G401 (cell line): ENCODE measurements around the gene MRC2. TPM values are rescaled to one million over a fixed set of nuclear protein-coding genes. Genes with fewer than 3 reads are reported as not detected.

Experiments
- DNase-seq: peaks from one replicate; pipeline ENCODE4 v3.0.0-alpha.2; 2015; ENCODE audit warnings: low spot score
- in situ Hi-C: cut with HindIII; loops from 2 replicates; pipeline ENCODE4 v1.10.0; 2016; ENCODE audit warnings: low sequenced_read_pairs, mixed read lengths
- total RNA-seq: library from RNA; depleted of rRNA; stranded (reverse); fragments of >200 nt; shearing (Covaris generic); gene quantifications from 2 replicates; pipeline ENCODE4 v1.2.3, GENCODE V29; 2014

The MRC2 gene
- total RNA-seq, 1 experiment from 2014 or later = 54.0 TPM

DNA sequence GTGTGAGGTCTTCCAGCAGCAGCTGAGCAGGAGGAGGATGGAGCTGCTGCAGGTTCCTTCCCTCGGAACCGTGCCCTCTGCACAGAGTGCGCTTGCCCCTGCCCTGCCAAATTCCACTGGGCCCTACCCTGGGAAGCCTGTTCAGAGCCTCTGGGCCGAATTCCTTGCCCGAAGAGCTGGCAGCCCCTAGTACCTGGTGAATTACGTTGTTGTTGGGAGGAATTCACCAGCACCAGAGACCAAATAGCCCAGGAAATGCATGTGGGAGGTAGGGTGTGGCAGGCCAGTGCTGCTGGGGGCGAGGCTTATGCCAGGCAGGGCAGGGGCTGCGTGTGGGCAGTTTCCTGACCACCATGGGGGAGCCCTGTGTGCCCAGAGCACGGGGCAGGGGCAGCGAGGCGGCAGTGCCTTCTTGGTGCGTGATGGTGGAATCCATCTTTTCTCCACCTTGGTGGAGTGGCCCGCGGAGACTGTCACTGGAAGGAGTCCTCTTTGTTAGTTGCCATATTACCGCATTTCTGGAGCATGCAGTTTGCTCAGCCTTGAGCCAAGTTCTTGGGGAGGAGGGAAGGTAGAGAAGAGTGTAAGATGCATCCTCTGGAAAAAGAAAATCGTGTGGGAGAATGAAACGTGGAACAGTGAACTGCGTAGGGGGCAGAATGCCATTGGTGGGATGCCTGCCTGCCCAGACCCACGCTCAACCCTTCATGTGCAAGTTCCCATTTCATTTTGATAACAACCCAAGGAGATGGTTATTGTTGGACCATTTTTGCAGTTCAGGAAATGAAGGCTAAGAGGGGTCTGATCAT lies 2.3 kb downstream of the MRC2 start:
- in situ Hi-C loops = no loop called here
- no peak for DNase-seq

DNA sequence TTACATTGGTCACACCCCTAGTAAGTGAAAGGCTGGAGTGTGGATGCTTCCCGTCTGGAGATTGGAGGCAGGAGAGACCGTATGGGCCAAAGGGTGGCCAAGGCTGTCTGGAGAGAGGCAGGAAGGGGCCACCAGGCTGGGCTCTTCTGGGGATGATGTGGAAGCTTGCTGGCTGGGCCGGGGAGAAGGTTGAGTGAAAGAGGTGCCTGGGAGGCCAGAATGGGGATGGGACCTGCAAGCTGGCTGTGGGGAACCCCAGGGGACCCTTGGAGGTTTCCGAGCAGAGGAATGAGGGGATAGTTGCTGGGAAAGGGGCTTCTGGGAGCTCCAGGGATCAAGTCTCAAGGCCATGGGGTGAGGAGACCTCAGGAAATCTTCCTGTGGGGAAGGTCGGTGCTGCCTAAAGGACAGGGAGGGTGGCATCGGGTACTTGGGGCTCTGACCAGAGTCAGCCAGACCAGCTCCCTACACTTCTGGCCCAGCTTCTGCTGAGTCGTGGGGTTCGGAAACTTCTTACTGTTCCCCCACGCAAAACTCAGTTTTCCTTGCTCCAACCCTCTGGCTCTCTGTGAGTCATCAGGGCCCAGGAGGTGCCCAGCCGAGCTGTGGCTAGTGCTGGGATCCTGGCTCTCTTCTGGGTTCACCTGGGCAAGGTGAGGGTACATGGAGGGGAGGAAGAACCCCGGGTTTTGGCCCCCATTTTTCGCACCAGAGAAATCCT lies 3.1 kb downstream of the MRC2 start:
- no peak for DNase-seq
- in situ Hi-C loops = no loop called here

DNA sequence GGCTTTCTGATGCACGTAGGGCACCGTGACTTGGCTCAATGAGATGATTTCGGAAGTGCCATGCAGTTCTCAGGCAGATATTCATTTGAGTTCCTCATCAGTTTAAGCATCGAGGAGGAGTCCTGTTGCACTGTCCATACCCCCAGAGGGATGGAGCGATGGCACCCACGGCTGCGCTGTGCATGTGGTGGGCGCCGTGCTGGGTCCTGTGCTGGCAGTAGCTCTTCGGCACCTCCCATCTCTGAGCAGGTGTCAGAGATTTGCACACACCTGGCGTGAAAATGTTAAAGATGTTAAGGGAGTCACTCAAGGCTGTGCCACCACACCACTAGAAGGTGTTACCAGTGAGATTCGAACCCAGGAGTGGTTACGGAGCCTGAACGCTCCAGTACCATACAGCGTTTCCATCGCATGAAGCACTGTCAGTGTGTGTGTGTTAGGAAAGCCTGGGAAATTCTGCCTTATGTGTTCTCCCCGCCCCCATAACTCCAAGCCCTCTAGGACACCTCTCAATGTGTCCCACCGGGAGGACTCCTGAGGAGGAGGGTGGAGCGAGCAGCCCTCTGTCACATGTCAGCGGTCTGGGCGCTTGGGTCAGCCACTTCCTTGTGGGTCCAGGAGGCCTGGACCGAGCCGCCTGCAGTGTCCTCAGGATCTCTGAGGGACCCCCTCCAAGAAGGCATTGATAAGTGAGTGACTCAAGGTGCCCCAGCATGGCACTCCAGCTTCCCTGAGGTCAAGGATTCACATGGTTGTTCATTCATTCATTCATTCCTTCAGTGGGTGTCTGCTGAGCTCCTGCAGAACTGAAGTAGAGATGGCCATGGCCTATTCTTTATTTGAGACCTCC lies 3.8 kb downstream of the MRC2 start:
- no peak for DNase-seq
- in situ Hi-C loops = no loop called here

DNA sequence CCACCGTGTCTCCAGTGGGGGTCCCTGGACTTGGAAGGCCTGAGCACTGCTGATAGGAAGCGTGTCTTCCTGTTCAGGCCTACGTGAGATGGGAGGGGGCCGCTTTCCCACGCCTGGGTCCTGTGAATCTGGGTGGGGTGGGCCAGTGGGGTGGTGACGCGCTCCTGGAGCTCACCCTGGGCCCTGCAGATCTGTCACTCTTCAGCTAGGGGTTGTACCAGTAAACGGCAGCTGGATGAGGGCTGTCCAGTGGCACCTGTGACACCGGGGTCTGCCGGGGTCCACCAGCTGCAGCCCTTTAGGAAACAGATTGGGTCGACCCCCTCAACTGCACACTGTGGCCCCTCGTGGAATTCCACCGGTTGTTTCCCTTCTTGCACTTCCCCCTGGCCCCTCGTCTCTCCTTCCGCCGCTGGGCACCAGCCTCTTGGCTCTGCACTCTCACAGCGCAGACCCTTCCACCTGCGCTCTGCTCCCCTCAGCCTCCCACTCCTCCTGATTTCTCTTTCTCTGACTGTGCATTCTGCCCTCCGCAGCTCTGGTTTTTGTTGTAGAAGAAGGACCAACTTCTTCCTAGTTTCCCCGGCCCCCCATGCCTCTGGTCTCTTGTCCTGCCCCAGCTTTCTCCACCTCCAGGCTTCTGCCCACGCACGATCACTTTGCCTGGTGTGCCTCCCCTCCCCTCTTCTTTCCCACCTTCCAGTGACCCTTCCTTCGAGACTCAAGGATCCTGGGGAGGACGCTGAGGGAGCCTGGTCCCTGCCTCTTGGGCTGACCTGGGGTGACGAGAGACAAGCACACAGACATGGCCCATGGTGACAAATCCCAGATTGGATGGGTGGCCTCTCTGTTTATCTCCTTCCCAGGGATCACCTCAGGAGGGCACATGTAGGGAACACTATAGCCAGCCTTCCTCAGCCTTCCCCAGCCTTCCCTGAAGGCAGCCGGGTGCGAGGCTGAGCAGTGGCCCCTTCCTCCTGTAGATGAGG lies 4.8 kb downstream of the MRC2 start:
- in situ Hi-C loops = no loop called here
- no peak for DNase-seq

DNA sequence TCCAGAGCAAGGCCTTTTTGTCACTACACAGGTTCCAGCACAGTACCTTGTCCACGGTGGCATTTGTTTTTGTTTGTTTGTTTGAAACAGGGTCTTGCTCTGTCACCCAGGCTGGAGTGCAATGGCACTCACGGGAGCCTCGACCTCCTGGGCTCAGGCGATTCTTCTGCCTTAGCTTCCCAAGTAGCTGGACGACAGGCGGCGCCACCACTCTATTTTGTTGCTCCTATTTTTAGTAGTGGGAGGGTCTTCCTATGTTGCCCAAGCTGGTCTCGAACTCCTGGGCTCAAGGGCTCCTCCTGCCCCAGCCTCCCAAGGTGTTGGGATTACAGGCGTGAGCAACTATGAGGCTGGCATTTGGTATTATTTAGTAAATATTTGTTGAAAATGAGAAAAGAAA lies 10.3 kb downstream of the MRC2 start:
- in situ Hi-C loops = no loop called here
- DNase-seq = no peak

DNA sequence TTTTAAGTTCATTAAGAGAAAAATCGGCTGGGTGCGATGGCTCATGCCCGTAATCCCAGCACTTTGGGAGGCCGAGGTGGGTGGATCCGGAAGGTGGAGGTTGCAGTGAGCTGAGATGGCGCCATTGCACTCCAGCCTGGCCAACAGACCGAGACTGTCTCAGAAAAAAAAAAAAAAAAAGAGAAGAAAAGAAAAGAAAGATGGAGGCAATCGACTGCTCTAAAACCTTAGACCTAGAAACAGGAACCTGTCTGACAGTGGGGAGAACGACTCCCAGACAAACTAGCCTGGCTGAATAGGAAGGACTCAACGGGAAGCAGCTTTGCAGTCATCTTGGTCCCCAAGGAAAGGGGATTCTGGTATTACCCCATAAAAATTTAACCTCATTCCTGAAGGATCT lies 13.7 kb downstream of the MRC2 start:
- DNase-seq = no peak
- in situ Hi-C loops = no loop called here

DNA sequence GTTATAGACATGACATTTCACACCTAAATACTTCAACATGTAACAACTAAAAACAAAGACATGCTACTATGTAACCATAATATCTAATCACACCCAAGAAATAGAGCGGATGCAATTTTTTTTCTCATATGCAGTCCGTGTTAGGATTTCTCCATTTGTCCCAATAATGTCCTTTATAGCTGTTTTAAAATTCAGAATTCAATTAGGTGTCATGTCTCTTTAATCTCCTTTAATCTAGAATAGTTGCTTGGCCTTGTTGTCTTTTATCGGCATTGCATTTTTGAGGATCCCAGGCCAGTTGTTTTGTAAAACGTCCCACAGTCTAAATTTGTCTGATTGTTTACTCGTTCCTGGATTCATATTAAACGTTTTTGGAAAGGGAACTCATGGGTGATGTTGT lies 14.5 kb downstream of the MRC2 start:
- DNase-seq = no peak
- in situ Hi-C loops = no loop called here

DNA sequence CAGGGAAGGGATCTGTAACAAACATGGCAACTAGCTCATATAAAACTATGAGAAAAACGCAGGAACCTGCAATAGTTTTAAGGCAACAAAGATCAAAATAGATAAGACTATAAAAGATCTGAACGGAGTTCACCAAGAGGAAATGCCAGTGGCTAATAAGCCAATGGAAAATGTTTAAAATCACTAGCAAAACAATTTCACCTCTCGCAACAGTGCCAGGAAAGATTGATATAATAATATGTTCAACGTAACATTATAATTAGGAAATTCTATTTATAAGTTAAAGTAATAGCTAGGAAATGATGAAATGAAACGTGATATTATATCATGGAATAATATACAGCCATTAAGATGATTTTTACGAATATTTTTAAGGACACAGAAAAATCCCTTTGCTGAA lies 16.0 kb downstream of the MRC2 start:
- in situ Hi-C loops = no loop called here
- DNase-seq = no peak

DNA sequence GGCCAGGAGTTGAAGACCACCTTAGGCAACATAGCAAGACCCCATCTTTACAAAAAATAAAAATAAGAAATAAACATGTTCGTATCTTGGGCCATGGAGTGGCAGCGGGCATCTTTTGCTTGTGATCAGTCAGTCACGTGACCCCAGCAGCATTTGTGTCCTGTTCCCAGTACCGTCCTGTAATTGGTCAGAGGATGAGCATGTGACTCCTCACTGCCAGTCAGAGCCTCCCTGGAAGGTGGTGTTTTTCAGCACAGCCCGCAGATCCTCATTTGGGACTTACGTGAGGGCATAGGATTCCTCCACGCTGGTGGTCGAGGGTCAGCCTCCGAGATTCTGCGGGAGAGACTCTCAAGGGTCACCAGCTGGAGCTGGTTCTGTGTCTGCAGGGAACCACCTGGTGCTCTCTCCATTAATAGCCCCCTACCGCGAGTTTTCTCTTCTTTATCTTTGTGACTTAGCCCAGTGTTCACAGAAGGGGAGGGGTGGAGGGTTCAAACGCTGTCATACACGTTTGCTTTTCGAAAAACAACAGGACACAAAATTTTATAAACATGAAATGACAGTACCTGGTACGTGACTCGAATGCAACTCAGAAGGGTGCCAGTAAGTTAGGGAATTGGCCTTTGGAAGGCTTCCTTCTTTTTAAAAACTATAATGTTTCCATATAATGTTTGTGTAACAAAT lies 17.2 kb downstream of the MRC2 start:
- no peak for DNase-seq
- in situ Hi-C loops = no loop called here

DNA sequence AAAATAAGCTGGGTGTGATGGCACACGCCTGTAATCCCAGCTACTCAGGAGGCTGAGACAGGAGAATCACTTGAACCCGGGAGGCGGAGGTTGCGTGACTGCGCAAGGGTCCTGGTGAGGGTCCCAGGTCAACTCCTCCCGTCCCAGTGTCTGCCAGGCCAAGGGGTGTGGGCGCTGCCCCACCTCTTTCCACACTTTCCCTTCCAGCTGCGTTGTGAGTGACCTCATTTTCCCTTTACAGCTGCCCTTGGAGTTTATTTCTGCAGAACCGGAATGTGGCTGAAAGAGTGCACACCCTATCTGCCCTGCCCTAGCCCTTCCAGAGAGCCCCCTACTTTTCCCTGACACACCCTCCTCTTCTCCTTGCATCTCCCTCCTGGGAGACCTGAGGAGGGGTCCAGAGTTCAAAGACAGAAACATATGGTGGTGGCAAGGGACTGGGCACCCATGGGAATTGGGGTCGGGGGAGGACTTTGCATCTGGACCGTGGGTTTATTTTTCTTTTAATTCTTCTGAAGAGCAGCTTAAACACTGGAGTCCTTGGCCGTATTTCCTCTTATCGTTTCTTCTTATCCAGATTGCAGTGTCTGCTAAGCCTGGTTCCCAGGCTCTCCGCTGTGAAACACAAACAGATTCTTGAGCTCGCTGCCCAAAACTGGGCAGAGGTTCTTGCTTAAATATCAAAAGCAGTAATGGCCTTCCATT lies 20.9 kb downstream of the MRC2 start:
- DNase-seq = no peak
- in situ Hi-C loops = no loop called here

DNA sequence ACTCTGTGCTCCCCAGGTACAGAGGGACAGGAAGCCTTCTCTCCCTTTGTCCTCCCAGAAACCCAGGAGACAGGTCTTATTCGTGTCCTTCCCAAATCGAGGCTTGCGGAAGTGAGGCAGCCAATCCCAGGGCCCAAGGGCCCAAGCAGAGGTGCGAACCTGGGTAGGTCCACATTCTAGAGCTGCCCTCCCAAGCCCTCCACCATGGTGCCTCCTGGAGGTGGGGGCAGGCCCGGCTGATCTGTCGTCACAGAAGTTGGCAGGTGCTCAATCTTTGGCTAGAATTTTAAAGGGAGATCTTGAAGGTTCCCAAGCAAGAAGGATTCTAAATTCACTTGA lies 21.5 kb downstream of the MRC2 start:
- in situ Hi-C loops = no loop called here
- no peak for DNase-seq

DNA sequence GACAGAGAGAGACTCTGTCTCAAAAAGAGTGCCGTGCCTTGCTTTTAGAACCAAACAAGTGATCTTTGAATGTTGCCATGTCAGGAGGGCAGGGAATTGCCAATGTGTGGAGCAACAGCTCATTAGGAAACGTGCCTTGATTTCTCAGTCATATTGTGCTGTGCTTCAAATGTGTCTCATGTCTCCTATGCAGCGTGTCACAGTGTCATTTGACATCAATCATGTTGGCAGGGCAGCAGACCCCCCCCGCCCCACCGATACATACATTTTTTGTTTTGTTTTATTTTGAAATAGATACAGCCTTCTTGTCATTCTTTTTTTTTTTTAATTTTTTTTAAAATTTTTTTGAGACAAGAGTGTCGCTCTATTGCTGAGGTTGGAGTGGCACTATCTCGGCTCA lies 22.1 kb downstream of the MRC2 start:
- in situ Hi-C loops = no loop called here
- DNase-seq = no peak

DNA sequence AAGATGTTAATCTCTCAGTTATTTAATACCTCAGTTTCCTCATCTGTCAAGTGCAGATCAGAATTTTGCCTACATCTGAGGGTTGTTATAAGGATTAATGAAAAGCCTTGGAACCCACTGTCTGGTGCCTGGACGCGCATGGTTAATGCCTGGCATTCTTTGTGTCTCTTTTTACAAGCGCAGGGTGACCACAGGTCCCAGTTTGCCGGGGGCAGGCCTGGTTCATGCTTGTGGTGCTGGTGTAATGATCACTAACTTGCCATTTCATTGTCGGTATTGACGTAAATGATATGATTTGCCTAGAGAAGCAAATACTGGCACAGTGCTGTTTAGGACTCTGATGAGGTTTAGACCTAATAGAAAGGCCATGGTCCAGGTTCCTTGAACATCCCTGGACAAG lies 23.1 kb downstream of the MRC2 start:
- DNase-seq = no peak
- in situ Hi-C loops = no loop called here

DNA sequence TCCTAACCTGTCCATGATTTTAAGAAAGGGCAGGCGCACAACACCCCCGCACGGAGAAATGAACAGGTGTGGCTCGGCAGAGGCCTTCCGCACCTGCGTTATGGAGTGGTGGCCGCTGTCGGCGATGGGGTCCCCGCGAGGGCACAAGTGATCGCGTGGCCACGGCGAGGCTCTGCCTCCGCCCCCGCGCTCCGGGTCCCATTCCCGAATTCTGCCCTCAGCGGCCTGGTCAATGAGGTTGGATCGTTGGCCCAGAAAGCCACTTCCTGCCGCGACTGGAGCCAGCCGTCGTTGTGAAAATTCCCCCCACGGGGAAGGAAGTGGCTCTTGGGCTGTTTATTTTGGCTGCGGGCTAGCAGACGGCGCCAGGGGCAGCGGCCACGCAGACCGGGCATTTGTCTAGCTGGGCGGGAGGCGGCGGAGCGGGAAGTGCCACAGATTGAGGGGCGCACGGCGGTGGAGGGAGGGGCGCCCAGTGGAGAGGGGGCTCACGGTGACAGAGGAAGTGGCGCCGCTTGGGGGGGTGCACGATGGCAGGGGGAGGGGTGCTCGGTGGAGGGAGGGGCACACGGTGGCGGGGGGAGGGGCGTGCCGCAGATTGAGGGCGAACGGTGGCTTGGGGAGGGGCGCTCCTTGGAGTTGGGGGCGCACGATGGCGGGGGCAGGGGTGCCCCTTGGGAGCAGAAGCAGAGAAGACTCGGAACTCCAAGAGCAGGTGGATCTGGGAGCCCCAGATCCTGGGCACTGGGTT lies 25.0 kb downstream of the MRC2 start:
- in situ Hi-C loops = no loop called here
- DNase-seq = no peak

DNA sequence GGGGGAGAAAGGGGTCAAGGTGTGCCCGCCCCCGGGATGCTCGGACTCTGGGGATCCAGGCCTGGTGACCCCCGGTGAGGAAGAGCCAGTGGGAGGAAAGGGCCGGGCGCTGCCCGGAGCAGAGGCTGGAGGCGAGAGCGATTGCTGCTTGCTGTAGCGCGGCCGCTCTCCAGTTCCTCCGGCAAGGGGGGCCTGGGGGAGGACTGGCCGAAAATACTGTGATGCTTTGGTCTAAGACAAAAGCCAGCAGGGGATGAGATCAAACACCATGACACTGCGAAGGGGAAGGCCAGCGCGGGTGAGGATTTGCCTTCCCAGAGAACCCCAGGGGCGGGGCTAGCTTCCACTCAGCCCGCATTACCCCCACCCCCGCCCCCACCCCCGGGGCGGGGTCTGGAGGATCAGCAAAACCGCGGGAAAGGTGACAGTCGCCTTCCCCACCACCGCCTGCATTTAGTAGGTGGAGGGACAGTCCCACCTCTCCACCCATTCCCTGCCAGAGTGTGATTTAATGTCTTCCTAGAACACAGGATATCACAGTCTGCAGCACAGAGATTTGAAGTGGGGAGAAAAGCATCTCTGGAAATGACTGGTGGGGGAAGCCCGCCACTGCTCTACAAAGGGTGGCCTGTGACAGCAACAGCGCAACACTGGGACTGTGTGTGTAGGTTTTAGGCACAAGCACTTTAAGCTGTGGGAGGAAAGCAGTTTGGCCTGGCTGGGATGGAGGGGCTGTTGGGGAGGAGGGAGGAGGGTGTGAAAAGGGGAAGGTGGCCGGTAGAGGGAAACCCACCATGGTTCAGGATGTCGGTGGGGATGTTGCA lies 25.7 kb downstream of the MRC2 start:
- in situ Hi-C loops = no loop called here
- DNase-seq = no peak
